Measurements from ENCODE around the gene SARDH. TPM values are rescaled to one million over a fixed set of nuclear protein-coding genes. Genes with fewer than 3 reads are reported as not detected.

The SARDH gene
- polyA plus RNA-seq, 3 donors: not detected

DNA sequence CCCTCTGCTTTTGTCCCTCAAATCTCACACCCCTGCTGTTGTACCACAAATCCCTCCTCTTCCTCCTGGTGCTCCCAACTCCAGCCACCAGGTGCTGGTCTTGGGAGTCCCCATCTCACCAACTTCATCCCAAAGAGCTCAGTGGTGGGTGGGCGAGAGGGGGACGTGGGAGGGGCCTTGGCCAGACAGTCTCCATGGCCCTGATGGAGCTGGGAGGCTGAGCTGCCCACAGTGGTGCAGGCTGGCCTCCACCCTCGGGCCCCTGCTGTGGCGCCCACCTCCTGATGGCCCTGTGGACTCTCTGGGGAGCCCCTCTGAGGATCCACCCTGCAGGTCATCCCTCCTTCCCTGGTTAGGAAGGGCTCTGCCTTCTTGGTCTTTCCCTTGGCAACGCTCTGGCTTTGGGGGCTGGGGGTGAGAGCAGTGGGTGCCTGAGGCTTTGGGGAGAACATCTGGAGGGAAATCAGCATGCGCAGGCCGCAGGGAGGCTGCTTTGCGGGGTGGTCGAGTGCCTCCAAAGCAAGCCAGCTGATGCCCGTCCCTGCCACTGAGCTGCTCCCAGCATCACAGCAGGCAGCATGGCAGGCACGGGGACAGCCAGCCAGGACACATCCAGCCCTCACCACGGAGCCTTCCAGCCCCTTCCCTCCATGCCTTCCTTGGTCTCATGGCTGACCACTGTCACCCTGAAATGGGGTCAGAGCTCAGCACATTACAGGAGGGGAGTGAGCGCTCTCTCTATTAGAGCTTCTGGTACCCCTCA lies 121.3 kb downstream of the SARDH start:
- DNase-seq: no peak
- 83% methylated on average over 10 of the region's 13 CpGs for WGBS (ENCODE audit: insufficient coverage)
- TF ChIP-seq, protein P1, sequence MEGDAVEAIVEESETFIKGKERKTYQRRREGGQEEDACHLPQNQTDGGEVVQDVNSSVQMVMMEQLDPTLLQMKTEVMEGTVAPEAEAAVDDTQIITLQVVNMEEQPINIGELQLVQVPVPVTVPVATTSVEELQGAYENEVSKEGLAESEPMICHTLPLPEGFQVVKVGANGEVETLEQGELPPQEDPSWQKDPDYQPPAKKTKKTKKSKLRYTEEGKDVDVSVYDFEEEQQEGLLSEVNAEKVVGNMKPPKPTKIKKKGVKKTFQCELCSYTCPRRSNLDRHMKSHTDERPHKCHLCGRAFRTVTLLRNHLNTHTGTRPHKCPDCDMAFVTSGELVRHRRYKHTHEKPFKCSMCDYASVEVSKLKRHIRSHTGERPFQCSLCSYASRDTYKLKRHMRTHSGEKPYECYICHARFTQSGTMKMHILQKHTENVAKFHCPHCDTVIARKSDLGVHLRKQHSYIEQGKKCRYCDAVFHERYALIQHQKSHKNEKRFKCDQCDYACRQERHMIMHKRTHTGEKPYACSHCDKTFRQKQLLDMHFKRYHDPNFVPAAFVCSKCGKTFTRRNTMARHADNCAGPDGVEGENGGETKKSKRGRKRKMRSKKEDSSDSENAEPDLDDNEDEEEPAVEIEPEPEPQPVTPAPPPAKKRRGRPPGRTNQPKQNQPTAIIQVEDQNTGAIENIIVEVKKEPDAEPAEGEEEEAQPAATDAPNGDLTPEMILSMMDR (IDR thresholded peaks at IDR 0.05): no peak
- Histone ChIP-seq H3K9me3 (replicated peaks in 1 of 2; ENCODE audit: control insufficient read depth in 1 of 2, insufficient read depth in 1 of 2, low read length in 2 of 2) (no peaks in the 10 kb centered on the region), H3K36me3 (replicated peaks in 1 of 2; ENCODE audit: control insufficient read depth in 1 of 2, insufficient read depth in 2 of 2, low read length in 2 of 2) (no peaks in the 10 kb centered on the region), H3K9ac (ENCODE audit: insufficient read depth, low read length, poor library complexity, severe bottlenecking) (no peak overlapping the region), H3K4me3 (replicated peaks in 1 of 3; ENCODE audit: low read depth in 2 of 3, low read length in 3 of 3) (no peak overlapping the region), H2AFZ (ENCODE audit: insufficient read depth, low read depth, low read length, poor library complexity, severe bottlenecking) (no peak overlapping the region), H3K4me1 (ENCODE audit: control insufficient read depth in 1 of 2, insufficient read depth in 2 of 2, low read length in 2 of 2) (no peaks in the 10 kb centered on the region), H3K4me2 (replicated peaks; ENCODE audit: extremely low read depth, low read length, poor library complexity, severe bottlenecking) (no peak overlapping the region), H3K27me3 (ENCODE audit: control insufficient read depth in 2 of 2, insufficient read depth in 2 of 2, low read length in 2 of 2) (peaks cover 0 to 6% of the 10 kb centered on the region in 2 donors), H4K20me1 (ENCODE audit: insufficient read depth, low read length) (no peaks in the 10 kb centered on the region), H3K79me2 (ENCODE audit: insufficient read depth, low read length) (no peaks in the 10 kb centered on the region), H3K27ac (ENCODE audit: low read depth in 1 of 2, low read length in 2 of 2) (no peak overlapping the region)
- Mint-ChIP-seq H3K9me3 (peaks cover 0 to 4% (median 0%) of the 10 kb centered on the region in 7 donors), H3K4me3 (no peak overlapping the region), H3K4me1 (peaks cover 5% of the 10 kb centered on the region), H3K27me3 (ENCODE audit: low read depth in 3 of 3) (peaks cover 23 to 34% (median 31%) of the 10 kb centered on the region in 3 donors), H3K27ac (no peak overlapping the region), H3K36me3 (no peaks in the 10 kb centered on the region)
- intact Hi-C loops (cut with micrococcal nuclease): no loop called here

DNA sequence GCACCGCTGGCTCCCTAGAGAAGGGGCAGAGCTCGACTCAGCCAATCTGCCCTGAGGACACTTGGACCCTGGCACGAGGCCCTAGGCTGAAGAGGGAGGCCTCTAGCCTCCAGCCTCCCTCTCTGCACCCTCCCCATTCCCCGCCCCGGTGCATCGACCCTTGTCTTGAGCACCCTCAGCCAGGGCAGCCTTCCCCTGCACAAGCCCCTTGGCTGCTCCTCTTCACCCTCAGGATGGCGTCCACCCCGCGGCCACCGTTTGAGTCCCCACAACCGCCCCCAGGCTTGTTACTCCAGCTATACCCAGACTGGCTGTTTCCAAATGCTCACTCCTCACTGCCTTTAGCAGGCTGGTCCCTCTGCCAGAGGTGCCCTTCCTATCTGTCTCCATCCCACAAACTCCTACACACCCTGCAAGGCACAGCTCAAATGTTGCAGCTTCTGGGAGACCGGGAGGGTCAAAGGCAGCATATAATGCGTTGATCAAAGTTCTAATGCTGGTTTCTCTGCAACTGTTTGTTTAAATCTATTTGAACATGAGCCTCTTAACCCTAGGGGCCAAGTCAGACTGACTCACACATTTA lies 122.5 kb downstream of the SARDH start:
- Mint-ChIP-seq H3K4me3 (no peak overlapping the region), H3K4me1 (peaks cover 5% of the 10 kb centered on the region), H3K9me3 (peaks cover 0 to 4% (median 0%) of the 10 kb centered on the region in 7 donors), H3K27ac (no peak overlapping the region), H3K36me3 (no peaks in the 10 kb centered on the region), H3K27me3 (ENCODE audit: low read depth in 3 of 3) (peaks cover 23 to 31% (median 23%) of the 10 kb centered on the region in 3 donors)
- Histone ChIP-seq H3K4me2 (replicated peaks; ENCODE audit: extremely low read depth, low read length, poor library complexity, severe bottlenecking) (no peak overlapping the region), H4K20me1 (ENCODE audit: insufficient read depth, low read length) (no peaks in the 10 kb centered on the region), H3K27me3 (ENCODE audit: control insufficient read depth in 2 of 2, insufficient read depth in 2 of 2, low read length in 2 of 2) (peaks cover 0 to 3% of the 10 kb centered on the region in 2 donors), H3K27ac (ENCODE audit: low read depth in 1 of 2, low read length in 2 of 2) (no peak overlapping the region), H3K79me2 (ENCODE audit: insufficient read depth, low read length) (no peaks in the 10 kb centered on the region), H3K4me3 (replicated peaks in 1 of 3; ENCODE audit: low read depth in 2 of 3, low read length in 3 of 3) (no peak overlapping the region), H3K4me1 (ENCODE audit: control insufficient read depth in 1 of 2, insufficient read depth in 2 of 2, low read length in 2 of 2) (no peaks in the 10 kb centered on the region), H2AFZ (ENCODE audit: insufficient read depth, low read depth, low read length, poor library complexity, severe bottlenecking) (no peak overlapping the region), H3K36me3 (replicated peaks in 1 of 2; ENCODE audit: control insufficient read depth in 1 of 2, insufficient read depth in 2 of 2, low read length in 2 of 2) (no peaks in the 10 kb centered on the region), H3K9ac (ENCODE audit: insufficient read depth, low read length, poor library complexity, severe bottlenecking) (no peak overlapping the region), H3K9me3 (replicated peaks in 1 of 2; ENCODE audit: control insufficient read depth in 1 of 2, insufficient read depth in 1 of 2, low read length in 2 of 2) (no peaks in the 10 kb centered on the region)
- DNase-seq: no peak
- intact Hi-C loops (cut with micrococcal nuclease): no loop called here
- TF ChIP-seq, protein P1 (IDR thresholded peaks at IDR 0.05): no peak
- 86% methylated on average over 13 of the region's 13 CpGs for WGBS (ENCODE audit: insufficient coverage)
